GM19238 (cell line): Measurements from ENCODE around the gene SULT1A2.
"Not testable (repeated sequence)": the region's sequence is repeated elsewhere in the genome, so short reads cannot be mapped to it uniquely, and the experiment has no call there.

Experiments used
- DNase-seq: peaks from one replicate; pipeline ENCODE4 v3.0.0; 2011; ENCODE audit warnings: low spot score; ENCODE audit not compliant: insufficient read length

Gene SULT1A2

DNA sequence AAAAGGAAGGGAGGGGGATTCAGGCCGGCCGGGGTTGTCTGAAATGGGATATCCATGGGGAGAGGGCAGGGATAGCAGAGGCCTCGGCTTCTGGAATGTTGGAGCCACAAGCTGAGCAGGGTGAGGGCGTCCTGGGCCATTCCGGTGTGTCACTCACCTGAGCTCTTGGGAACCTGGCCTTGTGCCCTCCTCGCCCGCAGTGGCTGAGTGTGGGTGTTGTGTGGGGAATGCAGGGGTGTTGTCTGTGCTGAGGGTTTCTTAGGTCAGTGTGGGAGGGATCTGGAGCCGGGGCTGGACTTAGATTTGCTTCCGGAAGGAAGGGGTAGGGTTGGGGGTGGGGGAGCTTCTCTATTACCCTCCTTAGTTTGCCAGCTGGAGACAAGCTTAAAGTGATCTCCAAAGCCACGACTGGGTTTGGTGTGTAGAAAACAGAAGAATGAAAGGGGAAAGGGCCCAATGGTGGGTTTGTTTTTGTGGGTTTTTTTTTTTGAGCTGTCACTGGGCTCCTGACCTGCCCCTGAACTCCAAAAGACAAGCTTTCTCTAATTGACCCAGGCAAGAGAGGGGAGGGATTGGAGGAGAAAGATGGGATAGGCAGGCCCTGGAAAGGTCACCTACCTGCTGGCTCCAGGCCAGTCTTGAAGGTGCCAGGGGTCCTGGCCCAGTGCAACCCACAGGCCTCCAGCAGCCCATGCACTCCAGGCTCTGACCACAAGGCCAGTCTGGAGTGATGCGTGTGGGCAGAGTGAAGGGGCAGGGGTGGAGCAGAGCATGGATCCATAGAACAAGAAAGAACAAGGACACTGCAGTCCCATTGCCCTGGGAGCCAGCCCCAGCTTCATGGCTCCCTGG lies at the start of gene SULT1A2:
SULT1A2 (minus strand) TSS at position 211 of the 852 bp plus-strand sequence. CDS start 1,120 bp downstream, outside the sequence.
- DNase-seq = no peak

DNA sequence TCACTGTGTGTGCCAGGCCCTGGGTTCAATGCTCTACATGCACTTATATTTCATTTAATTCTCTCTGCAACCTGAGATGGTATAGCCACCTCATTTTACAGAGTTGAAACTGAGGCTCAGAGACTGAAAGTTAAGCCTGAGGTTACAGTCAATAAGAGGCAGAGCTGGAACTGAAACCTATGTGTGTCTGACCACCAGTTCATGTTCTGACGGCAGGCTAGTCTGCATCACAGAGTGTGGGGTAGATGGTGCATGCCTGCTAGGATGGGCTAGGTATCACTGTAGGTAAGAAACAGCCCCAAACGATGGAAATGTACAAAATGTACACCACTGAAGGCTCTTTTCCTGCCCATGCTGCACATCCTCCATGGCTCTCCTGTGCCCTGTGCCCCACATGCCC lies 43.1 kb upstream of the SULT1A2 start:
- not testable (repeated sequence) for DNase-seq

DNA sequence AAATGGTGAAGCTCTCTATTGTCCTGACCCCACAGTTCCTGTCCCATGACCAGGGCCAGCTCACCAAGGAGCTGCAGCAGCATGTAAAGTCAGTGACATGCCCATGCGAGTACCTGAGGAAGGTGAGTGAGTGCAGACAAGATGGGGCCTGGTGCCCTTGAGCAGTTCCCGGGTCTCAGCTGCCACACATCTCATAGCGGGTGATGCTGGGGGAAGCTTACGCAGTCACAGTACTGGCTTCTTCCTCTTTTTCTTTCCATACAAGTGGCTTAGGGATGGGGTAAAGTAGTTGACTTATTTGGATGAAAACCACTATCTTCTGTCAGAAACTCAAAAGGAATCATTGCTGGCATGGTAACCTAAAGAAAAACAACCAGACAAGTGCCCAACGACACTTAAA lies 41.5 kb upstream of the SULT1A2 start:
- not testable (repeated sequence) for DNase-seq

DNA sequence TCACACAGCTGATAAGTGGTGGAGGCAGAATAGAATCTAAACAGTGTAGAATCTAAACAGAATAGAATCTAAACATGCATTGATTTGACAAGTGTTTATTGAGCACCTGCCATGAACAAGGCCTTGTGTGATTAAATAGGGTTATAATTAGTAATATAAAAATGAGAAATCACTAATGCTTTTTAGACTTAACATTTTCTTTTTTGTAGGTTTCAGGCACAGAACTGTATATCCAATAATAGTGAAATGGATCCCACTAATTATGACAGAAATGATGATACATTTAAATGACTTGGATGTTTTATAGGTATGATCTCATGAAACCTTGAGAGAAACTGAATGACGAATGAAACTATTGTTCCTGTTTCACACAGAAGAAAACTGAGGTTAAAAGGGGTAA lies 40.9 kb upstream of the SULT1A2 start, which contains the start of gene NPIPB8:
NPIPB8 (plus strand) TSS at position 301 of the 400 bp plus-strand sequence. CDS start 296 bp downstream, outside the sequence.
- not testable (repeated sequence) for DNase-seq

DNA sequence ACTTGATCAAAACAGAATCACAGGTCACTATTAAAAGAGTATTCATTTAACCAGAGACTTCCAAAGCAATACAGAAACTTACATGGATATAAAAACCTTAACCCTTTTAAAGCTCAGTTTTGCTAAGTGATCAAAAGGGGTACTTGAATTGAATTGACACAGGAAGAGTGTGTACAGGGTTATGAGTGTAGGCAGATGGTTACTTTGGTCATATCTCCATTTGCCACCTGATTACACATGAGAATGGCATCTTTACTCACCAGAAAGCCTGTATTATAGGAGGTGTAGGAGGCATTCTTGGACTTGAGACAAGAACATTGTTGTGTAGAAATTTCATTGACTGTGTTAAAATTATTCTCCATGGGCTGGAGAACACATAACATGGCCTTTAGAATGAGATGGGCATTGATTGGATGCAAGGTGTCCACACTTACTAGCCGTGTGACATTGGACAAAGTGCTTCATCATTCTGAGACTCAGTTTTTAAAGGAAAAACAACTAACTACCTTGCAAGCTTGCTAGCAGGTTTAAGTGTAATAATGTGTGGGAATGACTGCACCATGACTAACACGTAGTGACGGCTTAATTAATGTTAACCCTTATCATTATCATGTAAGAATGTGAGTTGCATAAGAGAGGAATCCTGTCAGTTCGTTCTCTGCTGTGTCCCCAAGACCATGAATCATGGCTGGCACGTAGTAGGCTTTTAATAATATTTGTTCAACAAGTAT lies 39.4 kb upstream of the SULT1A2 start:
- not testable (repeated sequence) for DNase-seq

DNA sequence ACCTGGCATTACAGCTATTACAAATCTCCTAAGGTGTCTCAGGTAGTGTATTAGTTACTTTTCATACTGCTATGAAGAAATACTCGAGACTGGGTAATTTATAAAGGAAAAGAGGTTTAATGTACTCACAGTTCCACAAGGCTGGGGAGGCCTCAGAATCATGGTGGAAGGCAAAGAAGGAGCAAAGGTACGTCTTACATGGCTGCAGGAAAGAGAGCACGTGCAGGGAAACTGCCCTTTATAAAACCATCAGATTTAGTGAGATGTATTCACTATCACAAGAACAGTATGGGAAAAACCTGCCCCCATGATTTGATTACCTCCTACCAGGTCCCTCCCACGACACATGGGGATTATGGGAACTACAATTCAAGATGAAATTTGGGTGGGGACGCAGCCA lies 34.1 kb upstream of the SULT1A2 start:
- not testable (repeated sequence) for DNase-seq

DNA sequence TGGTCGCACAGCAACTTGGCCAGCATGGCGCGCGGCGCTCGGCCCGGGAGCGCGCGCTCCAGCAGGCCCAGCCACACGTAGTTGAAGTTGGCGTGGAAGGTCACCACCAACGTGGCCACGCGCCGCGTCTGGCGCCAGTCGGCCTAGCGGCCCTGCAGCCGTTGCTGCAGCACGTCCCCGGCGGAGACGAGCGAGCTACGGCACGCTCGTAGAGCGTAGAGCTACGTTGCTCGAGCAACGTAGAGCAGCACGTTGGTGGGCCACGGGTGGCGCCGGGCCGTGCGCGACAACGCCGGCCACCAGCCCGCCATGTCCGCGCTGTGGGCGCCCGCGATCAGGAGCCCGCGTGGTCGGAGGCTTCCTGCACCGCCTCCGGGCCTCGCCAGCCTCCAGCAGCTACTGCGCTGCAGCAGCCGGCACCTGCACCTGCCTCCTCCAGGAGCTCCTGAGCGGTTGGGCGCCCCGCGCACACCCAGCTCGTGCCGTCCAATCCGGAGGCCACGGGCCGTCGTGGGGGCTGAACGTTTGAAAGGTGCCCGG lies 26.4 kb upstream of the SULT1A2 start:
- no peak for DNase-seq

DNA sequence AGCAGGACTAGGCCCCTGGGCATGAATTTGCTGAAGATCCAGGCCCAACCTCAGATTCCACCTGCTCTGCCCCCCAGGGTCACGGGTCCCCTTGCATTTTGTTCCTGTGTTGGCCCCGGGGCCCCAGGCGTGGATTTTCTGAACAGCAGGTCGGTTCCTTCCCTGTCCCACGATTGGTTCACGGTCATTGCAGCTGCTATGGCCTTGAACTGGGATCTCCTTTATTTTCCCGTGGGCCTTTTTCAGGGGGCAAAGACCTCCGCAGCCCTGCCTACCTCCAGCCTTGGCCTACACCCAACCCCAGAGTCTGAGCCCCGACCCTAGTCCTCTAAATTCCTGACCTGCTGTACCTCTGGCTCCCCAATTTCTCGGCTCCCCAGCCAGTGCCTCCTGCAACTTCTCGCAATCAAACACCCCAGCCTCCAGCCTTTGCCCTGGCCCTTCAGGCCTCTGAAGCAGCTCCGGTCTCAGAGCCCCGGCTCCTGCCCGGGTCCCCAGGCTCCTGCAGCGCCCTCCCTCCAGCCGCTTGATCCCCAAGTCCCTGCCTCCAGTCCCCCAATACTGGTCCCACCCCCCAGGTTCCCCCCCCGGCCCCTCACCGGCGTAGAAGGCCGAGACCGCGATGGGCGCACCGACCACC lies 25.8 kb upstream of the SULT1A2 start:
- DNase-seq = not testable (repeated sequence)

DNA sequence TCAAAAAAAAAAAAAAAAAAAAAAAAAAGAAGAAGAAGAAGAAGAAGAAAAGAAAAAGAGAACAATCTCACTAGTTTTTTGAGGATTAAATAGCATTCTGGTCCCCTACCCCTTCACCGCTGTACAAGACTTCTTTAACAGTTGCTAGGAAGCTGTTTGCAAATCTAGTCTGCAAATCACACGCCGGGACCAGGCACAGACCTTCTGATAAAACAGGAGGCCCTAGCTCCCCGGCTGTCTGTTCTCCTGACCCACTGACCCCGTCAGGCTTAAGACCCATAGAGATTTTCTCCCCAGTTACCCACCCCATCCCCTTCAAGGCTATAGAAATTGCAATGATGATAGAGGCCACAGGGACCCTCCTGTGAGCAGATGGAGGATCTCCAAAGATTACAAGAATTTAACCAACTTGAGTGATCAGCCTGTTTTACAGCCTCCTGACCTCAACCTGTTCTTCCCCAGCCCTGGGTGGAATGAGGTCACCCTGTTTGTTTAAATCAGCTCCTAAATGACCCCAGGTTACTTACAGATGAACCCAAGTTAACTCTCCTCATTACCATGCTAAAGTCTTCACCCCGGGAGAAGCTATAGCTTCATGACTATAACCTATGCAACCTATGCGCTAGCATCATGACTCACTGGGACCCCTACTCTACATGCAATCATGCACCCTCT lies 24.8 kb upstream of the SULT1A2 start:
- DNase-seq = no peak

DNA sequence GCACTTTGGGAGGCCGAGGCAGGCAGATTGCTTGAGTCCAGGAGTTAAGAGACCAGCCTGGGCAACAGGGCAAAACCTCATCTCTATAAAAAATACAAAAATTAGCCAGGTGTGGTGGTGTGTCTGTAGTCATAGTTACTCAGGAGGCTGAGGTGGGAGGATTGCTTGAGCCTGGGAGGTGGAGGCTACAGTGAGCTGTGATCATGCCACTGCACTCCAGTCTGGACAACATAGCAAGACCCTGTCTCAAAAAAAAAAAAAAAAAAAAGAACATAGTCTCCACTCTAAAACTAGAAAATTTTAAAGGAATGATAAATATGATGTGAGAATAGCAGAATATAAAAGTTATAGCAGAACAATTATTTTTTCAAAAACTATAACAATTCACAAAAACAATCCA lies 23.5 kb upstream of the SULT1A2 start:
- DNase-seq = not testable (repeated sequence)

DNA sequence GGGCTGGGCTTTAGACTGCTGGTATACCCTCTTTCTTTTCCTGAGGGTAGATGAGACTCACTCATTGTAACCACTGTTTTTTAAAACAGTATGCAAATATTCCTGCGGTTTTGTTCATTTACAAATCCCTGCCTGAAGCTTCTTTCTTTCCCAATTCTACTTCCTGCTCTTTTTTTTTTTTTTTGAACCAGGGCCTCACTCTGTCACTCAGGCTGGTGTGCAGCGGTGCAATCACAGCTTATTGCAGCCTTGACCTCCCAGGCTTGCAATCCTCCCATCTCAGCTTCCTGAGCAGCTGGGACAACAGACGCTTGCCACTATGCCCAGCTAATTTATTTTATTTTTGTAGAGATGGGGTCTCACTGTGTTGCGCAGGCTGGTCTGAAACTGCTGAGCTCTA lies 21.0 kb upstream of the SULT1A2 start:
- DNase-seq = no peak

DNA sequence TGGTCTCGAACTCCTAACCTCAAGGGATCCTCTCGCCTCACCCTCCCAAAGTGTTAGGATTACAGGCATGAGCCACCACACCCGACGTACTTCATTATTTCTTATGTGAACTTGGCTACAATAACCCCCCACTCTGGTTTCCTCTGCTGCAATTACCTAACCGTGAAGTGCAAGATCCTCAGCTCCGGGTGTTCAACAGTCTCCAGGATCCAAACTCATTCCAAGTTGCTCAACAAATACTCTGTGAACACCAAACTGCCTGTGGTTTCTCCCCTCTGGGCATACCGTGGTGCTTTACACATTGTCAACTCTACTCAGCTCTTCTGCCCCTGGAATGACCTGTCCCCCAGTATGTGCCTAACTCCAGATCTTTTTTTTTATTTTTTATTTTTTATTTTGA lies 19.8 kb upstream of the SULT1A2 start:
- no peak for DNase-seq

DNA sequence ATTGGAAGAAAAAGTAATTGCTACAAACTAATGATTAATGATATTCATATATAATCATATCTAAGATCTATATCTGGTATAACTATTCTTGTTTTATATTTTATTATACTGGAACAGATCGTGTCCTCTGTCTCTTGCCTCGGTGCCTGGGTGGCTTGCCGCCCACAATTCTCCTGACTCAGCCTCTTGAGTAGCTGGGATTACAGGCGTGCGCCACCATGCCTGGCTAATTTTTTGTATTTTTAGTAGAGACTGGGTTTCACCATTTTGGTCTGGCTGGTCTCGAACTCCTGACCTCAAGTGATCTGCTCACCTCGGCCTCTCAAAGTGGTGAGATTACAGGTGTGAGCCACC lies 19.4 kb upstream of the SULT1A2 start:
- DNase-seq = not testable (repeated sequence)

DNA sequence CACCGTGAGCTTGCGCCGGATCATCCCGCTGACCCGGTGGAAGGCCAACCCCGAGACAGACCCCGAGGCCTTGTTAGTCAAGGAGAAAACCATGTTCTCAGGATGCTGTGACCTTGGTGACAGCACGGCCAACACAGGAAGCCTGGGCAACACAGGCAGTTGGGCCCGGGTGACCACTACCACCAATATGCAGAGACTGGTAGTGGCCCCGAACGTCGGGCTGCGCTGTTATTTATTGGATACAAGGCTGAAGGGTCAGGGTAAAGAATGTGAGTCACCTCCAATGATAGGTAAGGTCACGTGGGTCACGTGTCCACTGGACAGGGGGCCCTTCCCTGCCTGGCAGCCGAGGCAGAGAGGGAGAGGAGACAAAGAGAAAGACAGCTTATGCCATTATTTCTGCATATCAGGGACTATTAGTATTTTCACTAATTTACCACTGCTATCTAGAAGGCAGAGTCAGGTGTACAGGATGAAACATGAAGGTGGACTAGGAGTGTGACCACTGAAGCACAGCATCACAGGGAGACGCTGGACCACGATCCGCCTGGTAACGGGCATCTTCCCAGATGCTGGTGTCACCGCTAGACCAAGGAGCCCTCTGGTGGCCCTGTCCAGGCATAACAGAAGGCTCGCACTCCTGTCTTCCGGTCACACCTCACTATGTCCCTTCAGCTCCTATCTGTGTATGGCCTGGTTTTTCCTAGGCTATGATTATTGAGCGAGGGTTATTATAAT lies 18.8 kb upstream of the SULT1A2 start:
- not testable (repeated sequence) for DNase-seq

DNA sequence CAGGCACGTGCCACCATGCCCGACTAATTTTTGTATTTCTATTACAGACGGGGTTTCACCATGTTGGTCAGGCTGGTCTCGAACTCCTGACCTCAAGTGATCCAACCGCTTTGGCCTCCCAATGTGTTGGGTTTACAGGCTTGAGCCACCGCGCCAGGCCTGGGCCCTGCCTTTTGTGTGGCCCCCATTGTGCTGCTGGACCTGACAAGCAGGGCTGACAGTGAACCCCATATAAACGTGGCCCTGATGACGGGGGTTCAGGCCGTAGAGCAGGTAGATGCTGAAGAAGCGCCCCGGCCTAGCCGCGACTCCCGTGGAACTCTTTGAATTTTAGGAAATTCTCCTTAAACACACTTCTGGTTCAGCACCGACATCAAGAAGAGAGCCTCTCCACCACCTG lies 17.7 kb upstream of the SULT1A2 start:
- DNase-seq = not testable (repeated sequence)

DNA sequence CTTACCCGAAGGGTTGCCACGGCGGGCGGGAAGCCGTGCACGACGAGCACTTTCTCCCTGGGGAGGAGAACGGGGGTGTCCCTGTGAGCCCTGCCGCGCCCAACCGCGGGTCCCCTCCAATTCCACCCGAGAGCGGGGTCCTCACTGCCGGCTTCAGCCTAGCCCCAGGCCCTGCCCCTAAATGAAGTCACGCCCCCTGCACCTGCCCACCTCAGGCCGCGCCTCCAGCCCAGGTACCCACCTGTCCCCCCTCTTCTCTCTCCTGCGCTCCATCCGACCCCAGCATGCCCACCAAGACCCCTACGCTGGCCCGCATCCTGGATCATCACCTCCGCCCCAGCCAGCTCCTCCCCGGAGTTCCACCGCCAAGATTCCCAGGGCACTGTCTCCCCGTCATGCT lies 17.1 kb upstream of the SULT1A2 start:
- DNase-seq = not testable (repeated sequence)

DNA sequence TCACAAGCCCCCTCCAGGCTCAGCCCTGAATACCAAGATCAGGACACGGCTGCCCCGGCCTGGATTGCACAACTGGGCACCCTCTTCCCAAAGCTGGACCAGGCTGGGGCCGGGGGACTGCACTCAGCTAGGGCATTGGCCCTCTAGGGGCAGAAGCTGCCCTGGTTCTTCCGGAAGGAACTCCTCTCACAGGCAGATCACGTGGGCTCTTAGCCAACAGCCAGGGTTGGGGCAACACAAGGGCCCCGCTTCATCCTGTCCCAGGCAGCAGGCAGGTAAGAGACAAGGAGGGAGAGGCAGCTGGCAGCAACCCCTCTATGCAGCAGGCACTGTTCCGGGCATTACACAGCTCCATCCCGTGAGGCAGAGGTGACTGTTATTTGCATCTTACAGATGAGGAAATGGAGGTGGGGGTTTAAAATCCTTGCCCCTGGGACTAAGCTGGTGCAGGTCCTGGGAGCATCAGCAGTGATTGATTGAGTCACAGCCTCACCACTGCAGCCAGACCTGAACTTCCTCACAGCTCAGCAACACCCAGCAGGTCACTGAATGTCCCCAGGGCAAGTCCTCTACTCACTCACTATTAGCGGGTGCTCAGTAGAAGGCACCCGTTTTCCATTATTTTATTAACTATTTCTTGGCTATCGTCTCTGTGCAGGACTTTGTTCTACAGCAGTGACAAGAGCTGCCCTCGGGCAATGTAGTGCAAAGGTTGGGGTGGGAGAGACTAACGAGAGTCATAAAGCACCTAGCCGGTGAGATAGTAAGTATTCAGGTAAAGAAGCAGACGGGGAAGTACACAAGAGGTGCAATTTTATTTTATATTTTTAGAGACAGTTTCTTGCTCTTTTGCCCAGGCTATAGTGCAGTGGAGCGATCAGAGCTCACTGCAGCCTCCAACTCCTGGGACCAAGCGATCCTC lies 15.8 kb upstream of the SULT1A2 start:
- DNase-seq = not testable (repeated sequence)

DNA sequence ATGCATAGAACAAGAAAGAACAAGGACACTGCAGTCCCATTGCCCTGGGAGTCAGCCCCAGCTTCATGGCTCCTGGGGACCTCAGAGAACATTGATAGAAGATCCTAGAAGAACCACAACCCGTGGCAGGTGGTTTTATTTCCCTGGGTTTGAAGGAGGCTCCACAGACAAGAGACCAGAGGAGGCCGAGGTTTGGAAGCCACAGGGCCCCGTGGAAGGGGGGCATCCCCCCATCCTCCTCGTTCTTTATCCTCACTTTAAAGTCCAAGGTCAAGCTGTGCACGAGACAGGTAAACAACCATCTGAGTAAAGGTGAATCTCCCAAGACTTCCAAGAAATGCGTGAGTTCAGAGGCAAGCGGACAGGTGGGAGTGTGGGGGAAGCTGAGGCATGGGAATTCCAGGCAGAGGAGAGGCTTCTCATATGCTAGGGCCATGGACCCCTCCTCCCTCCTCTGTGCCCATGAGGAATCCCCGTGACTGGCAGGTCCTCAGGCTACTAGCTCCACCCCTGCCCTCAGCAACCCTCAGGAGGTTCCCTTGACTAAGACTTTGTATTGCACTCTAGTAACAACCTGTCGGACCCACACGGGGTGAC lies 13.8 kb upstream of the SULT1A2 start:
- no peak for DNase-seq
